GM21723 (cell line): ENCODE data around the gene UGT1A1.

ENCODE experiments used
- ATAC-seq: cut with Tn5 transposase; IDR thresholded peaks from one replicate; pipeline ENCODE4 v1.9.1; 2021; ENCODE audit warnings: mild to moderate bottlenecking, moderate library complexity; ENCODE audit not compliant: unreplicated experiment

Gene UGT1A1

DNA sequence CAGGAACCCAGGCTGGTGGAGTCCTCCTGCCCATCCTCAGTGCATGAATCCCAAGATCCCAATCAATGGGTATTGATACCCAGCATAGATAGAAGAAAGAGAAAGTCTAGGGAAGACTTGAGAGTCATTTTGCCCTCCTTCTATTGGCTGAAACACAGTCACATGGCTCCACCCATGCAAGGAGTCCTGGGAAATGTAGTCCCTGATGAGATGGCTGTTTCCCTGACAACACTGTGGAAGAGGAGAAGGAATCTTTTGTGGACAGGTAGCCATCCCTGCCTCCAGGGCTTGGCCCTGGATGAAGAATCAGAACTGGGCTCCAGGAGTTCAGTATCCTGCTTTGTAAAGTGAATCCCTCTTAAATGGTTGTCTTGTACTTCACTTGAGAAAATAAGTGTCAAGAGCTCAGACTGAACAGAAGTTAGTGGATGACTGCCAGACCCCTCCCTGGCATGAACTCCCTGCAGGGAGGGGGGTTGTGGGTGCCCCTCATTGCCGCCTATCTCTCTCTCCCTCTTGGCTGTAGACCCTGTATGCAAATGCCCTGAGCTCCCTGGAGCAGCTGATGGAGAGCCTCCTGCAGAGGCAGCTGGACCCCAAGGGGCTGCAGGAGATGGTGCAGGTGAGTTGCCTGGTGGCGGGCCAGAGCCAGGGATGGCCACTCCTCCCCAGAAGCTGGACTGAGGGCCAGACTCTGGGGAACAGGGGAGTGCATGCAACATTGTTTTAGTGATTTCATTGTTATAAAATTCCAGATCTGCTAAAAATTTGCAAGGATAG, 54.2 kb downstream of the UGT1A1 start:
- ATAC-seq: no peak

- ATAC-seq: no peak
Observed at GRCh38 chr2:233815861-233816260, 55.8 kb downstream of the UGT1A1 start.

DNA sequence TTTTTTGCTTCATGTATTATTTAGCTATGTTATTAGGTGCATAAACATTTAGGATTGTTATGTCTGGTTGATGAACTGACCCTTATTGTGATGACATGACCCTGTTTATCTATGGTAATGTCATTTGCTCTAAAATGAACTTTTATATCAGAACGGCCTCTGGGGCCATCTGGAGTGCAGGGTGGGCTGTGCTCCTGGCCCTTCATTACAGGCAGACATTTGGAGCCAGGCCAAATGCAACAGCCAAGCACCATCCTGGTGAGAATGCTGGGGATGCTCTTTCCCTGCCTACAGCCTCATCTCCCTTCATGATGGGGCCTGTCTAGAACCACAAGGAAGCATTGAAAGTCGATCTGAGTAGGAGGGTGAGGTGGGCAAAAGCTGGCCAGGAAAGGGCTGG, 56.3 kb downstream of the UGT1A1 start:
- ATAC-seq: no peak

GRCh38 chr2:233816771-233817170, 56.7 kb downstream of the UGT1A1 start:
- no peak for ATAC-seq

GRCh38 chr2:233817361-233817911, 57.4 kb downstream of the UGT1A1 start:
- ATAC-seq: no peak

GRCh38 chr2:233817995-233818638, 58.0 kb downstream of the UGT1A1 start:
- no peak for ATAC-seq

GRCh38 chr2:233818639-233819621, 58.9 kb downstream of the UGT1A1 start:
- no peak for ATAC-seq

DNA sequence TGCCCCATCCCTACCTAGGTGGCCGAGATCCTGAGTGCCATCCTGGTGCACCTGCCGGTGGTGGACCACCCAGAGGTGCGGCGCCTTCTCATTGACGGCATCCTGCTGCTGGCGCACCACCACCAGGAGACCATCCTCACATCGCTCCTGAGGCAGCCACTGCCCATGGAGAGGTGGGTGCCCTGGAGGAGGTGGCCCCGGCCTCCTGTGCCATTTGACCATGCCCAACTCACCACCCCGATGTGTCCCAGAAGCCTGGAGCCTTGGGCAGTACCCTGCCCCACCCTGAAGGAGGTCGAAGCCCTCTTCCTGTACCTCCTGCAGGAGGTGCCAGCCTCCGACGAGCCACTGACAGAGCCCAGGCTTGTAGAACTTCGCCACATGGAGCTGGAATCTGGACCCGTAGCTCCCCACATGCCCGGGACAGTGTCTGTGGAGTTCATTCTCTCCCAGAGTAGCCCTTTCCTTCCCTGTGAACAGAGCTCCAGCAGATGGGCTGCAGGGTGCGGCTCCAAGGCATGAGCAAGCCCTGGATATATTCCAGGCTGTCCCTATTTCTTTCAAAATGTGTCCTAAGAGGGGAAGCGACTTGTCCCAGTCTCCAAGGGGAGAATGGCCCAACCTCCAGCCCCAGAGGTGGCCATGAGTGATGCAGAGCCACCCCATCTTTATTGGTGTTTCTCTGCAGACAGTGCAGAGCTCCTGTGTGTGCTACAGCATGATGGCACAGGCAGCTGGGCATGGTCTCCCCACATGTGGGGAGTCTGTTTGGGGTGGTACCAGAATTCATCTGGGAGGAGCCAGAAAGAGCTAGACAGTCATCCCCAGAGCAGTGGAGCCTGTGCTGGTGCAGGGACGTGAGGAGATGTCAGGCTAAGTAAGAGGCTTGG, 60.1 kb downstream of the UGT1A1 start:
- no peak for ATAC-seq

DNA sequence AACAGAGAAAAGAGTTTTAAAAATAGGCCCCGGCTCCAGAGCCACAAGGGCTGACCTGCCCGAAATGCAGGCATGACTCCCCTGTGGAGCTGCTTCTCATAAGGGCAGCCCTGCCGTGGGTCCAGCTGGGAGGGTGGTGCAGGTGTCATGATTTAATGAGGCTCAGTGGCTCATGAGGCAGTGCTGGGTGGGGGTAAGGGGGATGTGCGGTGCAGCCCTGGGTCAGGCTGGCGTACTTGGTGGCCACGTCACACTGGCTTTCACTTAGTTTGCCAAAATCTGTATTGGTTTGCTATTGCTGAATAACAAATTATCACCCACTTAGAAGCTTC, 60.7 kb downstream of the UGT1A1 start:
- no peak for ATAC-seq

GRCh38 chr2:233821196-233821595, 61.1 kb downstream of the UGT1A1 start:
- ATAC-seq: no peak

DNA sequence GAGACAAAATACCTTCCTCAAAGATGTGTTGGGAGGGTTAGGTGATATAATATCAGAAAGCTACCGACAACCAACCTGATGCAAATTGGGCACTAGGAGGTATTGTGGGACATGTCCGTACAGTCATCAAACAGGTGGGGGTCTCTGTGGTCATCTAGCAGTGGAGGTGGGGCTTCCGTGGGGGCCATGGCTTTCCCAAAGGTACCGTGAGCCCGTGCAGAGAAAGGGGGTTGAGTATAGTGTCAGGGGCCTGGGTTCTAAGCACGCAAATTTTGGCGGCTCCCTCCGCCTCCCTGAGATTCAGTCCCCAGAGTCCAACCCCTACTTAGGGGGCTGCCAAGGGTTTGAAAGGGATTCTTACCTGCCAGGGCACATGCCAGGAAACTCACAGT, 61.6 kb downstream of the UGT1A1 start:
- ATAC-seq: no peak

GRCh38 chr2:233822101-233822771, 62.2 kb downstream of the UGT1A1 start:
- no peak for ATAC-seq
